Measurements from ENCODE around the gene CBR1.

CBR1 gene
- 11.0 to 12.1 reads per million in 2 donors for total RNA-seq

- peak; percentile 73 for DNase-seq
These were observed at the start of gene CBR1 for GRCh38 chr21:36069713-36070583. Gene CBR1 (plus strand): TSS chr21:36070024. CDS start chr21:36070116, 92 bp downstream.

GRCh38 chr21:36021251-36021837, 48.5 kb upstream of the CBR1 start:
- no peak for DNase-seq

DNA sequence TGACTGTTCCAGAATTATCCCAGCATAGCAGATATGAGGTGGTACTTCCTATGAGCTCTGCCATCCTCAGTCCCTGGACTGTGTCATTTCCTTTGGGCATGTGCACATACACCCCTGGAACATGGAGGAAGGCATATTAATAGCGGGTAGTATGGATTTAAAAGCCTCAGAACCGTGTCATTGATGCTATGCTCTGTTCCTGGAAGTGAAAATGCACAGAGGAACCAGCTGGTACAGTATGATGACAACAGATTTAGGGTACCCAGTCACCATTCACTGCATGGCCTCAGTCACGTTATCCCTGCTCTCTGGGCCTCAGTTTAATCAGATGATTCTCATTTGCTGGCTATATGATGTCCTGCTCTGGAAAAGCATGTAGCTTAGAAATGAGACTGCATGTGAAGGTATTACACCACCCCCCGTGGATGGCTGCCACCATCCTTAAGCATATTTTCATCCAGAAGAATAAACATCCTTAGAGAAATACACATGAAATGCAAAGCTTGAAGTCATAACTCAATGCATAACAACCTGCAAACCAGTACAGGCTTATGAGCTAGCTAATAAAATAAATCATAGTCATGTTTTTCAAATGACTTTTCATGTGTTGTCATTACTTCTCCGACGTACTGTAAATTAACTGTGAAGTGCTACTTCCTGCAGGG, 47.3 kb upstream of the CBR1 start:
- DNase-seq: no peak

GRCh38 chr21:36023092-36023480, 46.7 kb upstream of the CBR1 start:
- no peak for DNase-seq

- no peak for DNase-seq
These were observed 45.0 kb upstream of the CBR1 start for GRCh38 chr21:36024782-36025181.

DNA sequence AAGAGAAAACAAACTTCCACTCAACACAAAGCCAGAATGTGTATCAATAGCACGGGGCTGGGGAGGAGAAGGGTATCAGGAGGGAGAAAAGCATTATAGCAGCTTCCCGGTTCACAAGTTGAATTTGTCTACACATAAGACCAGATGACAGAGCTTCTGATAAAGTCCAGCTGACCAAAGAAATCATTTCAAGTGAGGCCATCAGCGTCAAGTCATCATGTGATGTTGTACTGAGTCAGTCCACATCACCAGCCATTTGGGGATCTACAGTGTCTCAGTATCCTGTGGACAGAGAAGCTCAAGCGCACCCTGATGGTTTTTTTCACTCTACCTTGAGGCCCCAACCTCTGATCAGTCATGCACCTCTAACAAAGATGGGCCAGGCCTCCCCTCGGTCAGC, 42.5 kb upstream of the CBR1 start:
- DNase-seq: no peak

DNA sequence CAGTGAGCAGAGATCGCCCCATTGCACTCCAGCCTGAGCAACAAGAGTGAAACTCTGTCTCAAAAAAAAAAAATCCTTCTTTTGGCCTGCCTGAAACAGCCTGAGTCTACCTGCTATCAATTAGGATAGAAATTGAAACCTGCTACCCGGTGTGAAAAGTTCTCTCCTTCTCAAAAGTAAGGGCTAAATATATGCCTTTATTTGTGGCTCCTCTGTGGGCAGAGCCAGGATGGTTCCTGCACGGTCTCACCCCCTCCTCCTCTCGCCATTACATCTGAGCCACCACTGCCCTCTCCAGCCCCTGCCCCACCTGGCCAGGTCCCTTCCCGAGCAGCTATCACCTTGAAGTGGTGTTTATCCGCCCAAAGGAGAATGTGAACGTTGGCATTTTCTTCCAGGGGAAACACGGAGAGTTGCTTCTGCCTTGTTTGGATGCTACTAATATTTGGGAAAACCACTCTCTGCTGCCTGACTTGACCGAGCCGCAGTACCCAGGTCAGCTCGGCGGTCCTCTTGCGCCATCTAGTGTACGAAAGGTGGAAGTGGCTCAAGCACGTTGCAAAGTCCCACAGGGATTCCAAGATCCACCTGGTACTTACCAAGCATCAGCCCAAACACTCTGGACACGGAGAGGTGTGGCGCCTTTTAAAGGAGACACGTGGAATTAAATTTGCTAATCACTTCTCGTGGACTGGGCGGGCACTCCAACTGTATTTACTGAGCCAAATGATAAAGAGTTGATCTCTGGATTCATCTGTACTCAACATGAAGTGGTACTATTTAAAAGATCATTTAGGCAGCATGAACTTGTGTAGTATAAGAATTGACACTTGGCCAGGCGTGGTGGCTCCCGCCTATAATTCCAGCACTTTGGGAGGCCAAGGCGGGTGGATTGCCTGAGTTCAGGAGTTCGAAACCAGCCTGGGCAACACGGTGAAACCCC, 41.4 kb upstream of the CBR1 start:
- DNase-seq: no peak

DNA sequence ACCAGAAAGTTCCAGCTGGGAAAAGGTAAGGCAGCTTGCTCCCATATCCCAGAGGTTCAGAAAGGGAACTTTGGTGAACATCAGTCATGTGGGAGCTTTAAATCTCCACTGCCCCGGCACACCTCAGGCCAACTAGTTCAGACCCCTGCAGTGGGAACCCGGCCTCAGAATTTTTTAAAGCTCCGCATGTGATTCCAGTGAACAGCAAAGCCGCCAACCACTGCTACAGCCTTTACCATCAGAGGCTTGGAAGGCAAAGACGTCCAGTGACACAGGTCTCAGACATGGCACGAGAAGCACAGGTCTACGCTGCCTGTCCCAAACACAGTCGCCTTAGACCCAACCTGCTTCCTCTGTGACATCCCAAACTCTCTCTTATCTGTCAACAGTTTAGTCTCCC, 40.5 kb upstream of the CBR1 start:
- DNase-seq: no peak

- no peak for DNase-seq
These were observed 39.1 kb upstream of the CBR1 start for GRCh38 chr21:36030581-36031189.

GRCh38 chr21:36032647-36033406, 37.0 kb upstream of the CBR1 start:
- DNase-seq: no peak

- no peak for DNase-seq
These were observed 35.5 kb upstream of the CBR1 start for GRCh38 chr21:36034211-36034913.

- DNase-seq: no peak
These were observed 34.4 kb upstream of the CBR1 start for GRCh38 chr21:36035381-36035791.

DNA sequence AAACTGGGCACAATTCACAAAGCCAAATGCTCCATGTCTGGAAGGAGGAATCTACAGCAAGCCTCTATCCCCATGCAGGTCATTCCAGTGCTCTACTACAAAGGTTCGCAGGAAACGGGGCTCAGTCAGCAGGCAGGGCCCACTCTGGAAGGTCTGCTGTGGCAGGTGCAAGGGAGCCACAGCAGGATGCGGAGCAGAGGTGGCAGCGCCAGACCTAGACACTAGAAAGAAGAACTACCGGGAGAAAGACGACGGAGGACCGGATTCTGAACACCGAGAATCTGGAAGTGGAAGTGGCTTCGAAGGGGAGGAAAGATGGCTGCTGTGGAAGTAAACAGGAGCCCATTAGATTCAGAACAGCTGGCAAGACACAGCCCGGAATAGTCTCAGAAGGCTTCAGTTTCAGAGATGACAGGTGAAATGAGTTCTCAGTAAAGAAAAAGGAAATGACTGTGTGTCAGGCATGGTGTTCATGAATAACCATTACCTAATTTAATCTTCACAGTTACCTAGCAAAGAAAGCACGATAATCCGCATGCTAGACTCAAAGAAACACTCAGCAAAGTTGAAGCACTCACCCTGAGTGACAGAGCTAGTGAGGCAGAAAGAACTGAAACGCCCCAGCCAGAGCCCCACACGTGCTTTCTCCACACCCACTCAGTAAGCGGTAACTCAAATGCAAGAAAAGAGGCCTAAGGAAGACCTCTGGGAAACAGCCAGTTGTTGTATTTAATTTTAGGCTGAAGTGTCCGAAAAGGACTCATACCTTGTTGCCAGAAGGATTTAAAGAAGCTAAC, 30.9 kb upstream of the CBR1 start:
- no peak for DNase-seq

- DNase-seq: no peak
These were observed 30.0 kb upstream of the CBR1 start for GRCh38 chr21:36039861-36040260.

DNA sequence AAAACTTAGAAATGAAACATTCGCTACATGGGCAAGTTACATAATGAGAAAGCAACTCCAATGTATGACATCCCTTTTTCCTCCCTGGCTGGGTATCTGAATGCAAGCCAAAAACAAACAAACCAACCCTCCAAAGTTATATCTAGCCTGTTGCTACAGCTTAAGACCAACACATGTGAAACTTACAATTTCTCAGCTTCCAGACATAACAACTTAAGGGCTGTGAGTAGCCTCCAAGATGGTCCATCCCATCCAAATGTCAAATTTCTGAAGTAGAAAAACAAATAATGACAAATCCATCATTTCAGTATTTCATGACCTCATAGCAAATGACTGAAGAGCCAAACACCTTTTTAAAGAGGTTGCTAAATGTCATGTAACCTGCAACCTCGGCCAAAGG, 29.4 kb upstream of the CBR1 start:
- DNase-seq: no peak

DNA sequence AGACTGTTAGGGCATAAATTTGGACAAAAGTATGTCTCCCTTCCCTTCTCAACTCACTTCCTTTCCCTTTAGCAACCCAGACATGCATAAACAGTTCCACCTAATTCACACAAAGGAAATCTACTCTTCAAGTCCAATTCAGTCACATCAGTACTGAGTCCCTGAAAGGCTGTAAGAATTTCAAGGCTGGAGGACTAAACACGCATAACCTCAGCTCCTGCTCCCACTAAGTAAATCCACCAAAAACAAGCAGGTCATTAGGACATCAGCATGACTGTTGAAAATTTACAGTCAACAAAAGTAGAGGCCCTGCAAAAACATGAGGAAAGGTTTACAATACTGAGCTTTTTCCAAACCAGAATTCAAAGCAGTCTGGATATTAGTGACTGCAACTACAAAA, 27.9 kb upstream of the CBR1 start:
- no peak for DNase-seq

DNA sequence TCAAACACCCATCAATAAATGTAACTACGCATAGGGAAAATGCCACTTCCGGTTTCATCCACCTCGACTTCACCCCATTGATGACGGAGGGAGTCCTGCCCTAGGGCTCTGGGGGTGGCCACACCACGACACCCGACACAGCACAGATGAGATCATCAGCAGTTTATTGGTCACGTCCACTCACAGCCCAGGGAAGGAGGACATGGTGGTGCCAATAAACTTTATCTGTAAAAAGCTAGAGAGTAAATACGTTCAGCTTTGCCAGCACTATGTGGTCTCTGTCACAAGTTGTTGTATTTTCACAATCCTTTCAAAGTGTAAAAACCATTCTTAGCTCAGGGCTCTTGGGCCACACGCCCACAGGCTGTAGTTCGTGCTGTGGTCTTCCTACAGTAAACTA, 25.8 kb upstream of the CBR1 start:
- no peak for DNase-seq

DNA sequence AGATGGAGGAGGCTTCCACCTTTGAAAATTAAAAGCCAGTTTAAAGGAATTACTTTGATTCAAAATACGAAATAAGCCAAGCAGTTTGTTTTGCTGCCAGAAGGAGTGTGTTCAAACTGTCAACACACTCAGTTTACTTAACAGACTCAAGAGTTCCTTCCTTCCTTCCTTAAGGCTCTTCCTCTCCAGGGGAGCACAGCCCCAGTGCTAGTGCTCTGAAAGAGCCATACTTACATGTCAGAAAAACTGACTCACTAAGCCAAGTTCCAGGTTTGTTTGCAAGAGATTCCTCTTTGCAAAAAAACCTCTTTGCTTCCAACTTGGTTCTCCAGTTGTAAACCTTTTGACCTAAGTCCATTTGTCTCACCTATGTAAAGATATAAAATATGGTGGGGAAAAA, 23.8 kb upstream of the CBR1 start:
- no peak for DNase-seq

GRCh38 chr21:36047139-36047538, 22.7 kb upstream of the CBR1 start:
- DNase-seq: no peak

DNA sequence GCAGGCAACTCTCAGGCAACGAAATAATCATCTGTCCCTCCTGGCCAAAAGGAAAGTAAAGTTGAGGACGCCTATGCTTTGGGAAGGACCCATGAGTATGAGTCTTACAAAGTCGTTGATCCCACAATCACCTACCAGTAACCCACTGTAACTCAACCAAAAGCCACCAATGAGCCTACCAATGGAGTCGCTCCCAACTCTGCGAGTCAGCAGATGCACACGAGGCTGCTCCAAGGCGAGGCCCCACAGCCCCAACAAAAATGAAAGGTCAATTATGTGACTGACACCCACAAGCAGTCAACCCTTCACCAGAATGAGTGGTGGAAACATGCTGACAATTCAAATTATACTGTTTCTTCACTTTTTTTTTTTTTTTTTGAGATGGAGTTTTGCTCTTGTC, 21.5 kb upstream of the CBR1 start:
- DNase-seq: no peak

All from activated gamma-delta T cell (primary cell).